Endothelial cell of umbilical vein (primary cell): ENCODE results near the gene DOLPP1.

Source experiments
- MYC ChIP-seq: IDR thresholded peaks from one replicate; pipeline ENCODE4 v1.6.1; 2011; ENCODE audit warnings: mild to moderate bottlenecking, low read depth, low read length
- POLR2AphosphoS5 ChIP-seq: IDR thresholded peaks from 2 replicates; pipeline ENCODE4 v1.6.1; 2012; ENCODE audit warnings: low read depth, mild to moderate bottlenecking, control low read depth, low read length, moderate library complexity; ENCODE audit not compliant: insufficient read depth

GRCh38 chr9:129125478-129125877 lies 44.6 kb downstream of the DOLPP1 start:
- no peak for TF ChIP-seq POLR2AphosphoS5
- TF ChIP-seq MYC: no peak
